ENCODE measurements around the gene AHRR. TPM values are rescaled to one million over a fixed set of nuclear protein-coding genes. Genes with fewer than 3 reads are reported as not detected.
"Not testable (repeated sequence)": the region's sequence is repeated elsewhere in the genome, so short reads cannot be mapped to it uniquely, and the experiment has no call there.

Gene AHRR
- total and polyA plus RNA-seq, 9 donors, result 1.4 to 6.9 (median 2.8) TPM

DNA sequence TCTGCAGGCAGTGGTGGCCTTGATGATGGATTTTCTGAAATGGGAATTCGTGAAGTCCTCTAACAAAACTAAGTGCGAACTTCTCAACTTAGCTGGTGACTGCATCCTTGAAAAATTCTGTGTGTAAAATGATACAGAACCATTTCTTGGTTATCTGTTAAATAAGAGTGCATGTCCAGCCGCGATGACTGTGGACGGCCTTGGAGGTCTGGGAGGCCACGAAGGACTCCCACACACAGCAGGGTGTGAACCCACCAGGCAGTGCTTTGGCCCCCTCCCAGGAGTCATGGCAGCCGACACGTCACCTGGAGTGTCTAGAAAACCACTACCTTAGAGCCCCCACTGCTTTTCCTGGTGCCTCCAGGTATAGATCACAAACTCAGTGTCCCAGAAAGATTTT is 17.8 kb upstream of the AHRR start:
- H3K27me3 ChIP-seq (ENCODE audit: control insufficient read depth, insufficient read depth, low read length); H3K4me3 ChIP-seq (ENCODE audit: low read length); H3K9me3 ChIP-seq (replicated peaks; ENCODE audit: control insufficient read depth, low read depth, low read length); H3K27ac ChIP-seq (ENCODE audit: low read length); DNase-seq; H3K4me1 ChIP-seq (ENCODE audit: control insufficient read depth, insufficient read depth, low read length): not testable (repeated sequence)
- H3K36me3 ChIP-seq (ENCODE audit: control insufficient read depth, insufficient read depth, low read length), result peaks cover 22% of the 10 kb centered on the region
- WGBS (ENCODE audit: insufficient coverage), result no CpG with 5 or more reads among the region's 8 CpGs

DNA sequence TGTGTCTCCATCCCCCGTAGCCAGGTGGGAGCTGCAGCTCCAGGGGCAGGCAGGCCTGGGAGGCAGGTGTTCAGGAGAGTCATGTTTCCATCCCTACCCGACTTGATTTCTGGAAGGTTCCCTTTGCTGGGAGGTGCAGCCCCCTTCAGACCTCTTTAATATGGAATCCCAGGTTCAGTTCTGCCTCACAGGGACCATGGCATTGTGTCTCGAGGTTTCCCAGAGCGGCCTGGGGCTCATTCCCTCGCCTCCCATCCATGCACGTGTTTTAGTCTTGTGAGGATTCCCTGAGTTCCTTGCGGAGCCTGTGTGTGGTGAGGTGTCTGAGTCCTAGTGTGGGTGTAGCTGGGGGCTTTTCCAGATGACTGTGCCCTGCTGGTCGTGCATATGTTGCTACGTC is 16.5 kb upstream of the AHRR start:
- Histone ChIP-seq H3K4me3 (ENCODE audit: low read length) (no peak overlapping the region), H3K36me3 (ENCODE audit: control insufficient read depth, insufficient read depth, low read length) (peaks cover 26% of the 10 kb centered on the region), H3K4me1 (ENCODE audit: control insufficient read depth, insufficient read depth, low read length) (peaks cover 4% of the 10 kb centered on the region), H3K27me3 (ENCODE audit: control insufficient read depth, insufficient read depth, low read length) (no peaks in the 10 kb centered on the region), H3K27ac (ENCODE audit: low read length) (no peak overlapping the region), H3K9me3 (replicated peaks; ENCODE audit: control insufficient read depth, low read depth, low read length) (no peaks in the 10 kb centered on the region)
- 69% methylated on average over 5 of the region's 9 CpGs for WGBS (ENCODE audit: insufficient coverage)
- DNase-seq, result no peak

DNA sequence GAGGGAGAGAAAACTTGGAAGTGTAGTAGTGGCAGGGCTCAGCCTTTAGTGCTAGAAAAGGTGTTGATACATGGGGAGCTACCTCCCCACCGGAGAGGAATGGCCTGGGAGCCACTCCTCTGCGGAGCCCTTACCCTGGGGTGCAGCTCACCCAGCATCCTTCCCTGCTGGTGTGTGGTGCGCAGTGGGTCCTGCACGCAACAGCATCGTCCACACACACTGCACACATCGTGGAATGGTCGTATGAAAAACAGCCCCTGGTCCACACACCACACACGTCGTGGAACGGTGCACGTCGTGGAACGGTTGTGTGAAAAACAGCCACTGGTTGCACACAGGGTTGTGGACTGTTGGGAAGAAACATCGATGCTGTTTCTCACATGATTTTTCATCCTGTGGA is 16.1 kb upstream of the AHRR start:
- Histone ChIP-seq H3K27me3 (ENCODE audit: control insufficient read depth, insufficient read depth, low read length) (no peaks in the 10 kb centered on the region), H3K4me3 (ENCODE audit: low read length) (no peak overlapping the region), H3K27ac (ENCODE audit: low read length) (no peak overlapping the region), H3K4me1 (ENCODE audit: control insufficient read depth, insufficient read depth, low read length) (peaks cover 4% of the 10 kb centered on the region), H3K9me3 (replicated peaks; ENCODE audit: control insufficient read depth, low read depth, low read length) (no peaks in the 10 kb centered on the region), H3K36me3 (ENCODE audit: control insufficient read depth, insufficient read depth, low read length) (peaks cover 30% of the 10 kb centered on the region)
- WGBS (ENCODE audit: insufficient coverage), result 73% methylated on average over 9 of the region's 14 CpGs
- DNase-seq, result no peak

DNA sequence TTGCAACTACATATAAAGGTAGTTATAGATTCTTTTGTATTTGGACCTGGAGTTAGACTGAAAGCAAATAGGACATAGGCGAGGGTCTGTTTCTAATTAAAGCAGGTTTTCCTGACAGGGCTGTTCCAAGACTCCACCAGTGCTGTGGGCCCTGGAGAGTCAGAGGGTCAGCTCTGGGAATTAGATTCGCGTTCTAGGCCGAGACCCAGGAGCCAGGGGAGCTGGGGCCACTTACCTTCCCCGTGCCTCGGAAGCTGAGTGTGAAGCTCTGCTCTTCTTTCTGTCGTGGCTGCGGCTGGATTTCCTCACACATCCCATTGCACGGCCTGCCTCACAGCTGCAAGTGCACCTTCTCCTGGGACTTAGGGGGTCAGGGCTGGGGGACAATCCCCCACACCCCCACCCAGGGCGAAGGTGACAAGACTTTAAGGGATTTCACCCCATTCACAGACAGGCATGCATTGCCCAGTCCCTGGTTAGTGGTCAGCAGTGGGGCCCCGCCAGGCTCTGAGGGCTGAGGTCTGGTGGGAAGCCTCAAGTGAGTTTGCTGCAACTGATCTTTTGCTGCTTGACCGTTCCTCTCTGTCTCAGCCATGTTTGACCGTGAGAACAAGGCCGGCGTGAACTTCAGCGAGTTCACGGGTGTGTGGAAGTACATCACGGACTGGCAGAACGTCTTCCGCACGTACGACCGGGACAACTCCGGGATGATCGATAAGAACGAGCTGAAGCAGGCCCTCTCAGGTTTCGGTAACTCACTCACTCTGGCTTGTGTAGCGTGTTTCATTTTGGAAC is 15.3 kb upstream of the AHRR start:
- no peaks in the 10 kb centered on the region for H3K9me3 ChIP-seq (replicated peaks; ENCODE audit: control insufficient read depth, low read depth, low read length)
- no peak overlapping the region for H3K27ac ChIP-seq (ENCODE audit: low read length)
- H3K4me1 ChIP-seq (ENCODE audit: control insufficient read depth, insufficient read depth, low read length), result peaks cover 4% of the 10 kb centered on the region
- DNase-seq, result no peak
- H3K4me3 ChIP-seq (ENCODE audit: low read length), result no peak overlapping the region
- WGBS (ENCODE audit: insufficient coverage), result 73% methylated on average over 26 of the region's 28 CpGs
- H3K36me3 ChIP-seq (ENCODE audit: control insufficient read depth, insufficient read depth, low read length), result peaks cover 31% of the 10 kb centered on the region
- no peaks in the 10 kb centered on the region for H3K27me3 ChIP-seq (ENCODE audit: control insufficient read depth, insufficient read depth, low read length)

DNA sequence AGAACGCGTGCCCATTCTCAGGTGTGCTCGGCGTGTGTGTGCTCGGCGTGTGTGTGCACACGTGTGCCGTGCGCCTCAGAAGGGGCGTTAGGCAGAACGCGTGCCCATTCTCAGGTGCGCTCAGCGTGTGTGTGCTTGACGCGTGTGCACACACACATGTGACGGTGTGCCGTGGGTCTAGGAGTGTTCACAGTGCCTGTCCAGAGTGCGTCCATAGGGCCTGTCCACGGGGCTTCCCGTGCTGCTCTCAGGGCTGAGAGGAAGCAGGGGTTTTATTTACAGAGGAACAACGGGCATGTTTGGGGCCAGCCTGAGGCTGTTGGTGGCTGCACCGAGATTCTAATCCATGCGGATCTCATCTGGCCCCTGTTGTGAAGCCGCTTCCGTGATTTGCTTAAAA is 14.2 kb upstream of the AHRR start:
- WGBS (ENCODE audit: insufficient coverage), result 88% methylated on average over 26 of the region's 26 CpGs
- Histone ChIP-seq H3K27ac (ENCODE audit: low read length) (no peak overlapping the region), H3K36me3 (ENCODE audit: control insufficient read depth, insufficient read depth, low read length) (peaks cover 35% of the 10 kb centered on the region), H3K4me1 (ENCODE audit: control insufficient read depth, insufficient read depth, low read length) (peaks cover 4% of the 10 kb centered on the region), H3K4me3 (ENCODE audit: low read length) (no peak overlapping the region), H3K27me3 (ENCODE audit: control insufficient read depth, insufficient read depth, low read length) (no peaks in the 10 kb centered on the region), H3K9me3 (replicated peaks; ENCODE audit: control insufficient read depth, low read depth, low read length) (no peaks in the 10 kb centered on the region)
- DNase-seq, result no peak

DNA sequence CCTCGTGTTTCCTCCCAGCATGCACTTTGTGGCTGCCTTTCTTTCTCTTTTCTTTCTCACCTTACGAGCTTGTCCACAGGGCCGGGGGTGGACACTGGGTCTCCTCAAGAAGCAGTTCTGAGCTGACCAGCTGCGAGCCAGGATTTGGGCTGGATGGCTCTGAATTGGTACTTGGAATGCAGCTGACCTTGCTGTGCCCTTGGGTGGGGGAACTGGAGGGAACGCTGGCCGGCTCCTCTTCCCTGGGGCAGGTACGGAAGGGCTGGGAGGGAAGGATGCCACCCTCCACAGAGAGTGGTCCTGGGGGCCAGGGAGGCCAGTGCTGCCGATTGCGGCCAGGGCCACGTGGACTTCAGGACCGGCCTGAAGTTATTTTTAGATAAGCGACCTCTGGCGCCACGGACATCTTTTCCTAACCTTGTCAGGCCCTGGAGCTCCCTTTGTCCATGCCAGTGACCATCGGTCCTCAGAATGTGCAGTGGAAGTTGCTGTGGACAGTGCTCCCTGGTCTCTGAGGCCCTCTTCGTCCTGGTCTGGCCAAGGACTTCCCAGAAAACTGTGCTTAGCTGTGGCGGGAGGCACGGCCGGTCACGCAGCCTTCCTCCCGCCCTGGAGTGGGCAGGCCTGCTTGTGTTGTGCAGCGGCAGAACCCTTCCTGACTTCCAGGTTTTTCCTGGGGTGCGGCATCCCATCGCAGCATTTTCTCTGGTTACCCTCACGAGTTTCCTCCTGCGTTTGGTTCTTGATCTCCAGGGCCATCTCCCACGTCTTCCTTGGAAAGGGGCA is 13.5 kb upstream of the AHRR start:
- no peak overlapping the region for H3K4me3 ChIP-seq (ENCODE audit: low read length)
- H3K36me3 ChIP-seq (ENCODE audit: control insufficient read depth, insufficient read depth, low read length), result peaks cover 37% of the 10 kb centered on the region
- H3K9me3 ChIP-seq (replicated peaks; ENCODE audit: control insufficient read depth, low read depth, low read length), result no peaks in the 10 kb centered on the region
- H3K27ac ChIP-seq (ENCODE audit: low read length), result no peak overlapping the region
- H3K4me1 ChIP-seq (ENCODE audit: control insufficient read depth, insufficient read depth, low read length), result peaks cover 4% of the 10 kb centered on the region
- DNase-seq, result no peak
- 70% methylated on average over 16 of the region's 27 CpGs for WGBS (ENCODE audit: insufficient coverage)
- H3K27me3 ChIP-seq (ENCODE audit: control insufficient read depth, insufficient read depth, low read length), result no peaks in the 10 kb centered on the region

DNA sequence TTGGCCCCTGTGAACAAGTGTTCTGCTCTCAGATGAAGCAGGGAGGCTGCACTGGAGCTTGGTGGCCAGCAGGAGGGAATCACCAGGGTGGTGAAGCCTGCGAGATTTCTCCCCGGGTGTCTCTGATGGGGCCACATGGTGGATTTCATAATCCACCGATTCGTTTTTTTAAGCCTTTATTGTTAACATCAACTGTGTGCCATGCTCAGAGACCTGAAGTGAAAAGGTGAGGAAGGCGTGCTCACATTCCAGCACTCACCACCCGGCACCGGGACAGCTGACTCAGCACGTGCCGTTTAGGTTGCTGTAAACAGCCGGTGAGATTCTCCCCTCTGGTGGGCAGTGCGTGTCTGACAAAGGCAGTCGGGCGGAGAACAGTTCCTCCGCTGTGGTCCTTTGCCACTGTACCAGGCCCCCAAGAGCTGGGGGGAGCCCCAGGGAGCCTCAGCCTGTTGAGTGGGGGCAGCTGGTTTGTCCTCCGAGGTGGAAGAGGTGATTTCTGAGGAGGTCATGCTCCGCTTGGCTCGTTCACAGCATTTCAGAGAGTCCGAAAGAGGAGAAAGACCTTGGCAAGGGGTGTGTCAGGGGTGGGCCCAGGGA is 12.7 kb upstream of the AHRR start:
- DNase-seq, result no peak
- H3K9me3 ChIP-seq (replicated peaks; ENCODE audit: control insufficient read depth, low read depth, low read length), result no peaks in the 10 kb centered on the region
- 72% methylated on average over 6 of the region's 18 CpGs for WGBS (ENCODE audit: insufficient coverage)
- H3K27ac ChIP-seq (ENCODE audit: low read length), result no peak overlapping the region
- no peak overlapping the region for H3K4me3 ChIP-seq (ENCODE audit: low read length)
- H3K4me1 ChIP-seq (ENCODE audit: control insufficient read depth, insufficient read depth, low read length), result peaks cover 4% of the 10 kb centered on the region
- H3K36me3 ChIP-seq (ENCODE audit: control insufficient read depth, insufficient read depth, low read length), result peaks cover 43% of the 10 kb centered on the region
- H3K27me3 ChIP-seq (ENCODE audit: control insufficient read depth, insufficient read depth, low read length), result no peaks in the 10 kb centered on the region

DNA sequence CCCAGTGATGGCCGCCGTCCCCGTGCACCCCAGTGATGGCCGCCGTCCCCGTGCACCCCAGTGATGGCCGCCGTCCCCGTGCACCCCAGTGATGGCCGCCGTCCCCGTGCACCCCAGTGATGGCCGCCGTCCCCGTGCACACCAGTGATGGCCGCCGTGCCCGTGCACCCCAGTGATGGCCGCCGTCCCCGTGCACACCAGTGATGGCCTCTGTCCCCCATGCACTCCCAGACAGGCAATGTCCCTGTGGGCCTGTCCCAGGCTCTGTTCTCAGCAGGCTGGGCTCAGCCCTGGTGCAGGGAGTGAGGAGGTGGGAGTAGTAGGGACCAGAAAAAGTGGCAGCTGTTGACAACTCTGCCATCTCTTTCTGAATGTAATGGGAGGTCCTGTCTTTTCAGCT is 11.7 kb upstream of the AHRR start:
- peaks cover 51% of the 10 kb centered on the region for H3K36me3 ChIP-seq (ENCODE audit: control insufficient read depth, insufficient read depth, low read length)
- not testable (repeated sequence) for H3K4me3 ChIP-seq (ENCODE audit: low read length); H3K27ac ChIP-seq (ENCODE audit: low read length); H3K27me3 ChIP-seq (ENCODE audit: control insufficient read depth, insufficient read depth, low read length); H3K4me1 ChIP-seq (ENCODE audit: control insufficient read depth, insufficient read depth, low read length); H3K9me3 ChIP-seq (replicated peaks; ENCODE audit: control insufficient read depth, low read depth, low read length); DNase-seq
- 100% methylated on average over 11 of the region's 21 CpGs for WGBS (ENCODE audit: insufficient coverage)

DNA sequence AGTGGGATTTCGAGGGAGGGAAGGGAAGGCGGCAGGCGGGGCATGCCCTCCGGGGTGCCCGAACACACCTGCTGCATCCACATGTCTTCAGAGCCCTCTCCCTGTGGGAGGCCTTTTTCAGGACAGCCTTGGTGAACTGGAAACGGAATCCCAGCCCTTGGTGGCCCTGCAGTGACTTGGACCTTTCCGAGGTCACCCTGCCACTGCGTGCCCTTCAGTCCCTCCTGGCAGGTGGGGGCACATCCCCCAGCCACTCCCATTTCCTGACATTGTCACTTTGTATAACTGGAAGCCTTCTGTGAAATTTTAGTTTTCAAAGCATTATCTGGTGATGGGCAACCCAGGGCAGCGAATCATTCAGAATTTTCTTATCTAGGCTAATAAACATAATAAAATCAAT is 11.0 kb upstream of the AHRR start:
- peaks cover 57% of the 10 kb centered on the region for H3K36me3 ChIP-seq (ENCODE audit: control insufficient read depth, insufficient read depth, low read length)
- DNase-seq, result no peak

DNA sequence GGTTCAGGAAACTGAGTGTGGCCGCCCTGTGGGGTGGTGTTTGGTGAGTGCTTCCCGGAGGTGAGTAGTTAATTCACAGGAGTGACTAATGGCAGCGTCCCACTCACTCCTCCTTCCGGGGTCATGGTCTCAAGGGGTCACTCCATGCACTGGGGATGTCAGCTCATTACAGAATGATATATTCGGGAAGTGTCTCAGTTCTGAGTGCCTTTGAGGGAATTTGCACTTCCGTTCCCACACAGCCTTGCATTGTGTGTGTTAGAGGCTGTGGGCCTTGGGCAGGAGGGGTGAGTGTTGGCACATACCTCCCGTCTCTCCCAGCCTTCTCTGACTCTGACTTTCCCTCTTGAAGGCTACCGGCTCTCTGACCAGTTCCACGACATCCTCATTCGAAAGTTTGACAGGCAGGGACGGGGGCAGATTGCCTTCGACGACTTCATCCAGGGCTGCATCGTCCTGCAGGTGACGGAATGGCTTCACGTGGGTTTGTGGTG is 10.5 kb upstream of the AHRR start:
- Histone ChIP-seq H3K27me3 (ENCODE audit: control insufficient read depth, insufficient read depth, low read length) (no peaks in the 10 kb centered on the region), H3K36me3 (ENCODE audit: control insufficient read depth, insufficient read depth, low read length) (peaks cover 60% of the 10 kb centered on the region), H3K27ac (ENCODE audit: low read length) (no peak overlapping the region), H3K4me1 (ENCODE audit: control insufficient read depth, insufficient read depth, low read length) (peaks cover 4% of the 10 kb centered on the region), H3K4me3 (ENCODE audit: low read length) (no peak overlapping the region), H3K9me3 (replicated peaks; ENCODE audit: control insufficient read depth, low read depth, low read length) (no peaks in the 10 kb centered on the region)
- no peak for DNase-seq
- 81% methylated on average over 11 of the region's 16 CpGs for WGBS (ENCODE audit: insufficient coverage)

More for the DNA sequence above, 11.0 kb upstream of the AHRR start:
- H3K4me3 ChIP-seq (ENCODE audit: low read length), result no peak overlapping the region
- WGBS (ENCODE audit: insufficient coverage), result 83% methylated on average over 3 of the region's 9 CpGs
- H3K4me1 ChIP-seq (ENCODE audit: control insufficient read depth, insufficient read depth, low read length), result peaks cover 4% of the 10 kb centered on the region
- no peak overlapping the region for H3K27ac ChIP-seq (ENCODE audit: low read length)
- H3K9me3 ChIP-seq (replicated peaks; ENCODE audit: control insufficient read depth, low read depth, low read length), result no peaks in the 10 kb centered on the region
- H3K27me3 ChIP-seq (ENCODE audit: control insufficient read depth, insufficient read depth, low read length), result no peaks in the 10 kb centered on the region

Data from muscle of leg (tissue), 11 donors.